GM23338 (cell line): ENCODE measurements around the gene TULP3. TPM values are rescaled to one million over a fixed set of nuclear protein-coding genes. Genes with fewer than 3 reads are reported as not detected.

Experiments used
- ATAC-seq: fragments of 200-7000 bp; cut with Tn5 transposase; 3 replicates; pipeline ENCODE4 v1.9.1; 2020
- DNase-seq: peaks from one replicate; pipeline ENCODE4 v3.0.0-alpha.2; 2015; ENCODE audit warnings: low spot score
- H2AFZ ChIP-seq: fragments of 200-600 bp; sonication (generic); 2 replicates; pipeline ENCODE4 v1.8.0; 2016; ENCODE audit warnings: antibody characterized with exemption, mild to moderate bottlenecking, moderate library complexity
- H3F3A ChIP-seq: fragments of 200-600 bp; sonication (generic); replicated peaks from 2 replicates; pipeline ENCODE4 v1.8.0; 2017; ENCODE audit warnings: antibody characterized with exemption, mixed run types, low read depth
- H3K27ac ChIP-seq: fragments of 200-600 bp; sonication (generic); 2 replicates; pipeline ENCODE4 v1.6.1; 2016; ENCODE audit warnings: low read depth
- H3K27me3 ChIP-seq: fragments of 200-600 bp; sonication (generic); 2 replicates; pipeline ENCODE4 v1.8.0; 2016; ENCODE audit warnings: mild to moderate bottlenecking, mixed run types, moderate library complexity; ENCODE audit not compliant: insufficient read depth
- H3K36me3 ChIP-seq: fragments of 200-600 bp; sonication (generic); 2 replicates; pipeline ENCODE4 v1.8.0; 2016; ENCODE audit warnings: mild to moderate bottlenecking; ENCODE audit not compliant: insufficient read depth
- H3K4me1 ChIP-seq: fragments of 200-600 bp; sonication (generic); 2 replicates; pipeline ENCODE4 v1.8.0; 2016; ENCODE audit warnings: mild to moderate bottlenecking, moderate library complexity; ENCODE audit not compliant: insufficient read depth
- H3K4me2 ChIP-seq: fragments of 200-600 bp; sonication (generic); 2 replicates; pipeline ENCODE4 v1.7.1; 2017; ENCODE audit warnings: mixed run types
- H3K4me3 ChIP-seq: fragments of 200-600 bp; sonication (generic); 2 replicates; pipeline ENCODE4 v1.6.1; 2016; ENCODE audit warnings: mixed run types
- H3K79me2 ChIP-seq: fragments of 200-600 bp; sonication (generic); replicated peaks from 2 replicates; pipeline ENCODE4 v1.8.0; 2017; ENCODE audit warnings: mild to moderate bottlenecking; ENCODE audit not compliant: insufficient read depth
- H3K9me2 ChIP-seq: fragments of 200-600 bp; sonication (generic); 2 replicates; pipeline ENCODE4 v1.8.0; 2017; ENCODE audit not compliant: insufficient read depth
- H4K20me1 ChIP-seq: fragments of 200-600 bp; sonication (generic); replicated peaks from 2 replicates; pipeline ENCODE4 v1.8.0; 2017; ENCODE audit warnings: mild to moderate bottlenecking; ENCODE audit not compliant: insufficient read depth
- H3K27ac Mint-ChIP-seq: 2 replicates; pipeline ENCODE4 v1.8.0; 2020; ENCODE audit warnings: inconsistent platforms, mild to moderate bottlenecking, moderate library complexity, mixed read lengths
- H3K27me3 Mint-ChIP-seq: 3 replicates; pipeline ENCODE4 v1.8.0; 2022; ENCODE audit warnings: low read depth, mild to moderate bottlenecking, moderate library complexity, mixed read lengths, inconsistent platforms; ENCODE audit not compliant: insufficient read depth, poor library complexity
- H3K36me3 Mint-ChIP-seq: 3 replicates; pipeline ENCODE4 v1.8.0; 2021; ENCODE audit warnings: low read depth, mild to moderate bottlenecking, inconsistent platforms, moderate library complexity, mixed read lengths
- H3K4me1 Mint-ChIP-seq: 3 replicates; pipeline ENCODE4 v1.8.0; 2020; ENCODE audit warnings: mild to moderate bottlenecking, inconsistent platforms, mixed read lengths
- H3K4me3 Mint-ChIP-seq: 3 replicates; pipeline ENCODE4 v1.8.0; 2021; ENCODE audit warnings: moderate library complexity, mild to moderate bottlenecking, inconsistent platforms, mixed read lengths
- H3K9me3 Mint-ChIP-seq: 3 replicates; pipeline ENCODE4 v1.8.0; 2020; ENCODE audit warnings: moderate library complexity, mild to moderate bottlenecking, inconsistent platforms, mixed read lengths
- CREB1 ChIP-seq: fragments of 250-450 bp; sonication (Bioruptor Pico); IDR thresholded peaks from 2 replicates; pipeline ENCODE4 v1.5.0; 2020; ENCODE audit warnings: low read depth, mild to moderate bottlenecking, moderate library complexity
- EZH2 ChIP-seq: fragments of 200-600 bp; sonication (generic); IDR thresholded peaks from one replicate; pipeline ENCODE4 v1.8.0; 2017; ENCODE audit warnings: antibody characterized with exemption, mild to moderate bottlenecking, low read depth; ENCODE audit not compliant: unreplicated experiment
- EZH2phosphoT487 ChIP-seq: fragments of 200-600 bp; sonication (generic); IDR thresholded peaks from one replicate; pipeline ENCODE4 v1.8.1; 2018; ENCODE audit warnings: antibody characterized with exemption; ENCODE audit not compliant: unreplicated experiment
- STAT1 ChIP-seq: IDR thresholded peaks from one replicate; pipeline ENCODE4 v1.6.1; 2016; ENCODE audit warnings: antibody characterized with exemption; ENCODE audit not compliant: unreplicated experiment
- polyA plus RNA-seq: library from polyadenylated mRNA; unstranded; fragments of >200 nt; fragmentation: Nextera tagmentation; extraction: Ambion mirVana; gene quantifications from 2 replicates; pipeline ENCODE4 v1.2.1, GENCODE V29; 2016
- total RNA-seq: library from RNA; depleted of rRNA; stranded (reverse); fragments of >200 nt; shearing (Covaris generic); gene quantifications from 2 replicates; pipeline ENCODE4 v1.2.3, GENCODE V29; 2014
- TF ChIP-seq, protein P1 (sequence below): IDR thresholded peaks from one replicate; pipeline ENCODE4 v1.6.1; 2018; ENCODE audit warnings: antibody characterized with exemption; ENCODE audit not compliant: unreplicated experiment
- TF ChIP-seq, protein P2 (sequence below): fragments of 250-450 bp; sonication (Bioruptor Pico); IDR thresholded peaks from 2 replicates; pipeline ENCODE4 v1.5.0; 2020; ENCODE audit warnings: mild to moderate bottlenecking, moderate library complexity

TULP3 gene
- total and polyA plus RNA-seq, 2 experiments from 2014 or later, result 15.1 to 18.8 TPM

DNA sequence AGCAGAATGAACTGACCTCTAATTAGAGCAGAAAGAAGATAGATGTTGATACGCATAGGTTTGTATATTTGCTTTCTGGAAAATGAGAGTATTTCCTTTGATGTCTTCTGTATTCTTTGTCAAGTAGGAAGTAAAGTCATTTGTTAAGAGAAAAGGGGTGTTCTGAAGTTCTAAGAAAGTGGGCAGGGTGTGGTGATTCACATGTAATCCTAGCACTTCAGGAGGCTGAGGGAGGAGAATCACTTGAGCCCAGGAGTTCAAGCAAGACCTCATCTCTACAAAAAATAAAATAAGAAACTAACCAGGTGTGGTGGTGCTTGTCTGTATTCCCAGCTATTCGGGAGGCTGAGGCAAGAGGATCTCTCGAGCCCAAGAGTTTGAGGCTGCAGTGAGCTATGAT, 10.8 kb upstream of the TULP3 start (continued):
- TF ChIP-seq, protein P1, sequence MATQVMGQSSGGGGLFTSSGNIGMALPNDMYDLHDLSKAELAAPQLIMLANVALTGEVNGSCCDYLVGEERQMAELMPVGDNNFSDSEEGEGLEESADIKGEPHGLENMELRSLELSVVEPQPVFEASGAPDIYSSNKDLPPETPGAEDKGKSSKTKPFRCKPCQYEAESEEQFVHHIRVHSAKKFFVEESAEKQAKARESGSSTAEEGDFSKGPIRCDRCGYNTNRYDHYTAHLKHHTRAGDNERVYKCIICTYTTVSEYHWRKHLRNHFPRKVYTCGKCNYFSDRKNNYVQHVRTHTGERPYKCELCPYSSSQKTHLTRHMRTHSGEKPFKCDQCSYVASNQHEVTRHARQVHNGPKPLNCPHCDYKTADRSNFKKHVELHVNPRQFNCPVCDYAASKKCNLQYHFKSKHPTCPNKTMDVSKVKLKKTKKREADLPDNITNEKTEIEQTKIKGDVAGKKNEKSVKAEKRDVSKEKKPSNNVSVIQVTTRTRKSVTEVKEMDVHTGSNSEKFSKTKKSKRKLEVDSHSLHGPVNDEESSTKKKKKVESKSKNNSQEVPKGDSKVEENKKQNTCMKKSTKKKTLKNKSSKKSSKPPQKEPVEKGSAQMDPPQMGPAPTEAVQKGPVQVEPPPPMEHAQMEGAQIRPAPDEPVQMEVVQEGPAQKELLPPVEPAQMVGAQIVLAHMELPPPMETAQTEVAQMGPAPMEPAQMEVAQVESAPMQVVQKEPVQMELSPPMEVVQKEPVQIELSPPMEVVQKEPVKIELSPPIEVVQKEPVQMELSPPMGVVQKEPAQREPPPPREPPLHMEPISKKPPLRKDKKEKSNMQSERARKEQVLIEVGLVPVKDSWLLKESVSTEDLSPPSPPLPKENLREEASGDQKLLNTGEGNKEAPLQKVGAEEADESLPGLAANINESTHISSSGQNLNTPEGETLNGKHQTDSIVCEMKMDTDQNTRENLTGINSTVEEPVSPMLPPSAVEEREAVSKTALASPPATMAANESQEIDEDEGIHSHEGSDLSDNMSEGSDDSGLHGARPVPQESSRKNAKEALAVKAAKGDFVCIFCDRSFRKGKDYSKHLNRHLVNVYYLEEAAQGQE, result no peak
- TF ChIP-seq, protein P2, sequence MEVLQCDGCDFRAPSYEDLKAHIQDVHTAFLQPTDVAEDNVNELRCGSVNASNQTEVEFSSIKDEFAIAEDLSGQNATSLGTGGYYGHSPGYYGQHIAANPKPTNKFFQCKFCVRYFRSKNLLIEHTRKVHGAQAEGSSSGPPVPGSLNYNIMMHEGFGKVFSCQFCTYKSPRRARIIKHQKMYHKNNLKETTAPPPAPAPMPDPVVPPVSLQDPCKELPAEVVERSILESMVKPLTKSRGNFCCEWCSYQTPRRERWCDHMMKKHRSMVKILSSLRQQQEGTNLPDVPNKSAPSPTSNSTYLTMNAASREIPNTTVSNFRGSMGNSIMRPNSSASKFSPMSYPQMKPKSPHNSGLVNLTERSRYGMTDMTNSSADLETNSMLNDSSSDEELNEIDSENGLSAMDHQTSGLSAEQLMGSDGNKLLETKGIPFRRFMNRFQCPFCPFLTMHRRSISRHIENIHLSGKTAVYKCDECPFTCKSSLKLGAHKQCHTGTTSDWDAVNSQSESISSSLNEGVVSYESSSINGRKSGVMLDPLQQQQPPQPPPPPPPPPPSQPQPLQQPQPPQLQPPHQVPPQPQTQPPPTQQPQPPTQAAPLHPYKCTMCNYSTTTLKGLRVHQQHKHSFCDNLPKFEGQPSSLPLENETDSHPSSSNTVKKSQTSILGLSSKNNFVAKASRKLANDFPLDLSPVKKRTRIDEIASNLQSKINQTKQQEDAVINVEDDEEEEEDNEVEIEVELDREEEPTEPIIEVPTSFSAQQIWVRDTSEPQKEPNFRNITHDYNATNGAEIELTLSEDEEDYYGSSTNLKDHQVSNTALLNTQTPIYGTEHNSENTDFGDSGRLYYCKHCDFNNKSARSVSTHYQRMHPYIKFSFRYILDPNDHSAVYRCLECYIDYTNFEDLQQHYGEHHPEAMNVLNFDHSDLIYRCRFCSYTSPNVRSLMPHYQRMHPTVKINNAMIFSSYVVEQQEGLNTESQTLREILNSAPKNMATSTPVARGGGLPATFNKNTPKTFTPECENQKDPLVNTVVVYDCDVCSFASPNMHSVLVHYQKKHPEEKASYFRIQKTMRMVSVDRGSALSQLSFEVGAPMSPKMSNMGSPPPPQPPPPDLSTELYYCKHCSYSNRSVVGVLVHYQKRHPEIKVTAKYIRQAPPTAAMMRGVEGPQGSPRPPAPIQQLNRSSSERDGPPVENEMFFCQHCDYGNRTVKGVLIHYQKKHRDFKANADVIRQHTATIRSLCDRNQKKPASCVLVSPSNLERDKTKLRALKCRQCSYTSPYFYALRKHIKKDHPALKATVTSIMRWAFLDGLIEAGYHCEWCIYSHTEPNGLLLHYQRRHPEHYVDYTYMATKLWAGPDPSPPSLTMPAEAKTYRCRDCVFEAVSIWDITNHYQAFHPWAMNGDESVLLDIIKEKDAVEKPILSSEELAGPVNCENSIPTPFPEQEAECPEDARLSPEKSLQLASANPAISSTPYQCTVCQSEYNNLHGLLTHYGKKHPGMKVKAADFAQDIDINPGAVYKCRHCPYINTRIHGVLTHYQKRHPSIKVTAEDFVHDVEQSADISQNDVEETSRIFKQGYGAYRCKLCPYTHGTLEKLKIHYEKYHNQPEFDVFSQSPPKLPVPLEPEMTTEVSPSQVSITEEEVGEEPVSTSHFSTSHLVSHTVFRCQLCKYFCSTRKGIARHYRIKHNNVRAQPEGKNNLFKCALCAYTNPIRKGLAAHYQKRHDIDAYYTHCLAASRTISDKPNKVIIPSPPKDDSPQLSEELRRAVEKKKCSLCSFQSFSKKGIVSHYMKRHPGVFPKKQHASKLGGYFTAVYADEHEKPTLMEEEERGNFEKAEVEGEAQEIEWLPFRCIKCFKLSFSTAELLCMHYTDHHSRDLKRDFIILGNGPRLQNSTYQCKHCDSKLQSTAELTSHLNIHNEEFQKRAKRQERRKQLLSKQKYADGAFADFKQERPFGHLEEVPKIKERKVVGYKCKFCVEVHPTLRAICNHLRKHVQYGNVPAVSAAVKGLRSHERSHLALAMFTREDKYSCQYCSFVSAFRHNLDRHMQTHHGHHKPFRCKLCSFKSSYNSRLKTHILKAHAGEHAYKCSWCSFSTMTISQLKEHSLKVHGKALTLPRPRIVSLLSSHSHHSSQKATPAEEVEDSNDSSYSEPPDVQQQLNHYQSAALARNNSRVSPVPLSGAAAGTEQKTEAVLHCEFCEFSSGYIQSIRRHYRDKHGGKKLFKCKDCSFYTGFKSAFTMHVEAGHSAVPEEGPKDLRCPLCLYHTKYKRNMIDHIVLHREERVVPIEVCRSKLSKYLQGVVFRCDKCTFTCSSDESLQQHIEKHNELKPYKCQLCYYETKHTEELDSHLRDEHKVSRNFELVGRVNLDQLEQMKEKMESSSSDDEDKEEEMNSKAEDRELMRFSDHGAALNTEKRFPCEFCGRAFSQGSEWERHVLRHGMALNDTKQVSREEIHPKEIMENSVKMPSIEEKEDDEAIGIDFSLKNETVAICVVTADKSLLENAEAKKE, result no peak
- no peak for TF ChIP-seq EZH2phosphoT487

DNA sequence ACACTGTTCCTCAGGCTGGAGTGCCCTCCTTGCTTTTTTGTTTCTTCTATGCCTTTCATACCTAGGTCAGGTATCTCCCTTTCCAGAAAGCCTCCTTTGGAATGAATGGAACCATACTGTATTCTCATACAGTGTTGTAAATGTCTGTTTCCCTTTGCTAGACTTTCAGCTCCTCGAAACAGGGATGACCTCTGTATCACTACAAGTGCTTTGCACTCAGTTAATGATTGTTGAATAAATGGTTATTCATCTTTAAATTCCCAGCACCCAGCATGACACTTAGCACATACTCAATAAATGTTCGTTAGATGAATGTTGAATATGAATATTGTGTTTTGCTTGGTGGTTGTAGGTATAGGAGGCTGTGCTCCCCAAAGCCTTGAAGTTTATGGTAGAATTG, 5.9 kb upstream of the TULP3 start:
- peaks cover 15% of the 10 kb centered on the region for H3K27me3 Mint-ChIP-seq
- peaks cover 3% of the 10 kb centered on the region; the same call in 1 of the 3 replicates for H3K9me3 Mint-ChIP-seq
- peaks cover 32% of the 10 kb centered on the region for H3K36me3 ChIP-seq
- H3K9me2 ChIP-seq, result no peaks in the 10 kb centered on the region
- H3K36me3 Mint-ChIP-seq, result peaks cover 53% of the 10 kb centered on the region
- DNase-seq (no peak), ATAC-seq (no peak)
- peaks cover 14% of the 10 kb centered on the region for H3K4me1 Mint-ChIP-seq
- no peak overlapping the region for H3K4me3 ChIP-seq
- no peak overlapping the region; the same call in 2 of the 3 replicates for H3K4me3 Mint-ChIP-seq
- H3K27me3 ChIP-seq, result no peaks in the 10 kb centered on the region
- peaks cover 51% of the 10 kb centered on the region for H3K79me2 ChIP-seq
- peaks cover 35% of the 10 kb centered on the region for H3F3A ChIP-seq
- no peak overlapping the region for H2AFZ ChIP-seq
- peak overlapping the region; percentile 47 for H3K27ac ChIP-seq
- H3K27ac Mint-ChIP-seq, result peak overlapping the region; percentile 28; the same call in 1 of the 2 replicates
- H3K4me2 ChIP-seq, result no peak overlapping the region
- H3K4me1 ChIP-seq, result peaks cover 6% of the 10 kb centered on the region
- peaks cover 46% of the 10 kb centered on the region for H4K20me1 ChIP-seq
- no peak for TF ChIP-seq CREB1 (CRISPR knock-in tag)
- TF ChIP-seq, protein P2, result no peak
- no peak for TF ChIP-seq EZH2
- no peak for TF ChIP-seq STAT1
